Stimulated activated CD4-positive, alpha-beta T cell treated with anti-CD3 and anti-CD28 coated beads, Interleukin-4, amount 100 ng/mL, for 48 hours (primary cell): ENCODE measurements around the gene ENG.
A peak's percentile ranks its signal among the peaks of the same experiment; 100 is the strongest.
"Not testable (repeated sequence)": the region's sequence is repeated elsewhere in the genome, so short reads cannot be mapped to it uniquely, and the experiment has no call there.

ENCODE experiments used
- DNase-seq, 2 donors: peaks; one replicate each; pipeline ENCODE4 v3.0.0-alpha.2; 2020; ENCODE audit warnings: low read depth in 2 of 2

Gene ENG

GRCh38 chr9:127854184-127854806 is at the start of gene ENG:
ENG (minus strand) TSS chr9:127854658; CDS start chr9:127854355, 303 bp downstream.
- no peak for DNase-seq

GRCh38 chr9:127903557-127904475 is 49.4 kb upstream of the ENG start:
- DNase-seq, result peak; percentile 79 to 86

- peak; percentile 67 to 69 for DNase-seq
These were observed 44.9 kb upstream of the ENG start, which contains the start of gene ST6GALNAC6 for GRCh38 chr9:127899128-127899943. ST6GALNAC6 (minus strand) TSS chr9:127899603; CDS start chr9:127897981, 1,622 bp downstream.

DNA sequence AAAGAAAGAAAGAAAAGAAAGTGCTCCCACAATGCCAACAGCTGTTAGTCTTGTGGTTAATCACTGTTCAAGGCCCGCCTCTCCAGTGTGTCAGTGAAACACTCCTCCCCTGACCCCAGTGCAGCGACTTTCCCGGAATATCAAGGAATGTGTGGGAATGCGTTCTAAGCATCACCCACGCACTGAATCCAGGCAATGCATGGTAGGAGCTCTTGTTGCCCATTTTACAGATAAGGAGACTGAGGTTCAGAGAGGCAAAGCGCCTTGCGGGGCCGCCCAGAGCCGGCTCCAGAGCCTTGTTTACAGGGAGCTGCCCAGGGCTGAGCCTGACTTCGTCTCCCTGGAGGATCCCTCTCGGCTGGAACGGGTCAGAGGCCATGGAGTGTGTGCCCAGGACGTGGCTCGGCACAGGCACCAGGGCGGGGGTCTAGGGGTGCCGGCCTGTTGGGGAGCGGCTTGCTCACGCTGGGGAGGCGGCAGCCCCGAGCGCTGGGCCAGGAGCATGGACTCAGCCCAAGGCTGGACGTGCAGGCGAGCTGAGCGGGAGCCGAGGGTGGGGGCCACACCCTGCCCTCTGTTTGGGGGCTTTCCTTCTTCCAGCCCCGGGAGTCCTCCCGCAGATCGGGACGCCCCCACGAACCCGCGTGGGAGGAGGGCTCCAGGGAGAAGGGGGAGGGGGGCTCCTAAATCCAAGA is 44.1 kb upstream of the ENG start:
- DNase-seq, result no peak

- no peak for DNase-seq
These were observed 42.8 kb upstream of the ENG start for GRCh38 chr9:127897193-127897692.

- no peak for DNase-seq
These were observed 42.1 kb upstream of the ENG start for GRCh38 chr9:127896395-127897192.

GRCh38 chr9:127895811-127896210 is 41.4 kb upstream of the ENG start:
- DNase-seq, result no peak

- no peak for DNase-seq
These were observed 38.9 kb upstream of the ENG start for GRCh38 chr9:127893392-127893791.

DNA sequence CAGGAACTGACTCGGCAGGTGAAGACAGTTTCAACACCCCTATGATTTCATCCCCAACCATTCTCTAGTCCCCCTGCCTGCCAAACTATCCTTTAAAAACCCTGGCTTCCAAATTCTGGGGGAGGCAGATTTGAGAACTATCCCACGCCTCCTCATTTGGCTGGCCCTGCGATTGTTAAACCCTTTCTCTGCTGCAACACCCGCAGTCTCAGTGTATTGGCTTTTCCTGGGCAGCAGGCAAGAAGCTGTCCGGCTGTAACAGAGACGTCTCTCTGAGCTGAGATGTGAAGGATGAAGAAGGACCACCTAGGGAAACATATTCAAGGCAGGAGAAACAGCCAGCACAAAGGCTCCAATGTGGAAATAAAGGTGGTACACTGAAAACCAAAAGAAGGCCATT is 38.4 kb upstream of the ENG start:
- DNase-seq, result no peak

GRCh38 chr9:127890053-127890452 is 35.6 kb upstream of the ENG start:
- no peak for DNase-seq

DNA sequence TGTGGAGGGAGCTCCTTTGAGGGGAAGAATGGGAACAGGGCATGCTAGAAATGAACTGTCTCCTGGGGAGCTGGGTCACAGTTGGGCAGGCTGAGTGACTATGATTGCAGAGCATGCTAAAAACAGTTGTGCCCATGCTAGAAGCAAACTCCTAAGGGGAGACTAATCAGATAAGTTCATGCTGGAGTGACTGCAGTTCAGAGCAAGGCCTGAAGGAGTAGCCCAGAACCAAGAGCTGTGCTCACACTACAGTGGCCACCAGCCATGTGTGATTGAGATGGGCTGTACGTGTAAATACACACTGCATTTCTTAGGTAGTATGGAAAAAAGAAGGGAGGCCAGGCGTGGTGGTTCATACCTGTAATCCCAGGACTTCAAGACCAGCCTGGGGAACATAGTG is 33.3 kb upstream of the ENG start:
- DNase-seq, result no peak

- no peak for DNase-seq
These were observed 32.0 kb upstream of the ENG start for GRCh38 chr9:127886401-127886972.

DNA sequence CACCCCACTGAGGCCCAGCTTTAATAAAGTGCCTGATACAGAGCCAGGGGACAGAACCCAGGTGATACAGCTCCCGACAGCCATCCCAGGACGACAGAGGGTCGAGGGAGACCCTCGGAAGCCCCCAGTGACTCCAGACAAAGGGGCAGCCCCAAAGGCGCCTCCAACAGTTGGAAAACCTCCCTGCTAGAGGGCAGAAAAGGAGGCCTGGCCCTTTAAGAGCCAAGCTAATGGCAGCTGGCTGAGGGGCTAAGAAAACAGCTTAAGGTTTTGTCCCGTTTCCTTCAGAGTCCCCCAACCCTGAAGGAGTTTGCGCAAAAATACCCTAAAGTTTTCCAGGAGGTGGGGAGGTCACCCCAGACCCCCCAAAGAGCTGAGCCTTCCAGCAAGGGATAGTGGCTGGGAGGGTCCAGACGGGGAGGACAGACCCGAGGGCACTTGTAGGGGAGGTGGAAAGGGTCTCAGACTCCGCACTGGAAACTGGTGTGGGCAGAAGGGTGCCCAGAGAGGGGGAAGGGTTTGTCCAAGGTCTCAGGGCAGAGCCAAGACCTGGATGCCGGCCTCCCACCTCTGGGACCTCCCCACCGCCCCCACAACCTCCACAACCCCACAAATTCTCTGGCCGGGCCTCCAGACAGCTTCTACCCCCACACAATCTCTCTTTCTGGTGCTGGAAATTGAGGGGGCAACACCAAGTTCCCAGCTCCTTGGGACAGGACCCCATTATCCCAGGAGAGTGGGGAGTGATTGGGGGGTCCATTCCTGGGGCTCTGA is 31.2 kb upstream of the ENG start:
- no peak for DNase-seq

DNA sequence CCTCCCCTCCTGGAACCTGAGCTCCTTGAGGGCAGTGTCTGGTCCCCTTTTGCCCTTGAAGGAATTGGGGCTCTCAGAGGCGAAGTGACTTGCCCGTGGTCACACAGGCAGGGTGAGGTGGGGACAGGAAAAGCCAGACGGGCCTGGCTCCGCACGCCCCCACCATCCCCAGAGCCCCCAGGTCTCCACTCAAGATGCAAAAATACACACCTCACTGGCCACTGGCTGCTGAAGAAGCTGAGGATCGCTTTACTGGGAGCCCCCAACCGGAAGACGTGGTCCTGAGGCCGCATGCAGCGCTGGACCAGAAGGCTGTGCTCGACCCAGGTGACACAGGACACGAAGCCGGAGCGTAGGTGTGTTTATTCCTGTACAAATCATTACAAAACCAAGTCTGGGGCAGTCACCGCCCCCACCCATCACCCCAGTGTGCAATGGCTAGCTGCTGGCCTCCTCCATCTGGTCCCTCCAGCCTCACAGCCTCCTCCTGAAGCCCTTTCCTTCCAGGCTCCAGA is 30.6 kb upstream of the ENG start:
- DNase-seq, result no peak

- no peak for DNase-seq
These were observed 30.0 kb upstream of the ENG start for GRCh38 chr9:127884427-127884911.

GRCh38 chr9:127883959-127884358 is 29.5 kb upstream of the ENG start:
- no peak for DNase-seq

DNA sequence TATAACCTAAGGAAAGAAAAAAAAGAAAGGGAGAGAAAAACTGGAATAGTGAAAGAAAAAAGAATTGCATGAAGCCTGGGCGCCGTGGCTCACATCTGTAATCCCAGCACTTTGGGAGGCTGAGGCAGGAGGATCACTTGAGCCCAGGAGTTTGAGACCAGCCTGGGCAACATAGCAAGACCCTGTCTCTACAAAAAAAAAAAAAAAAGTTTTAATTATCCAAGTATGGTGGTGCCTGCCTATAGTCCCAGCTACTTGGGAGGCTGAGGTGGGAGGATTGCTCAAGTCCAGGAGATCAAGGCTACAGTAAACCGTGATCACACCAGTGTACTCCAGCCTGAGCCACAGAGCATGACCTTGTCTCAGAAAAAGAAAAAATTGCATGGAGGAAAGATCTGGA is 27.3 kb upstream of the ENG start:
- DNase-seq, result not testable (repeated sequence)

DNA sequence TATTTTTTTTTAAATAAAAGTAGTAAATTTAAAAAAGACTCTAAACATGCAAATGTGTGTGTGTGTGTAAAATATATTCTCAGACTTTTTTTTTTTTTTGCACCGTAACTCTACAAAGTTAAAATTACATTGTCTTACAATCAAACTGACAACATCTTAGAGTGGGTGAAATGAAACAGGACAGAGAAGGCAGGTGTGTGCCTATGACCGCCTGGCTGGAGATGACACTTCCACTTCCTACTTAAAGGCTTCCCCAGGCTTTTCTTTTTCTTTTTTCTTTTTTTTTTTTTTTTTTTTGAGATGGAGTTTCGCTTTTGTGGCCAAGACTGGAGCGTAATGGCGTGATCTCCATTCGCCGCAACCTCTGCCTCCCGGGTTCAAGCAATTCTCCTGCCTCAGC is 25.7 kb upstream of the ENG start:
- DNase-seq, result no peak
